Hippocampal formation (tissue), 2 donors: ENCODE measurements around the gene DDAH2.

Experiments used
- DNase-seq, 2 donors: peaks; one replicate each; lab custom pipeline; 2025; lab: John Stamatoyannopoulos, UW

DDAH2 gene

GRCh38 chr6:31728767-31729514 lies at the start of gene DDAH2:
Gene DDAH2, minus strand, starts transcription at chr6:31729299. Its CDS starts 138 bp downstream, at chr6:31729161.
- DNase-seq = no peak

GRCh38 chr6:31778193-31778592 lies 49.1 kb upstream of the DDAH2 start:
- no peak for DNase-seq

GRCh38 chr6:31777667-31778050 lies 48.6 kb upstream of the DDAH2 start:
- DNase-seq = no peak

GRCh38 chr6:31776989-31777666 lies 48.0 kb upstream of the DDAH2 start, which contains the start of gene VWA7:
Gene VWA7, minus strand, starts transcription at chr6:31777328. Its CDS starts 549 bp downstream, at chr6:31776779.
- DNase-seq = no peak

GRCh38 chr6:31776485-31776988 lies 47.4 kb upstream of the DDAH2 start:
- no peak for DNase-seq

GRCh38 chr6:31775633-31776484 lies 46.8 kb upstream of the DDAH2 start:
- DNase-seq = no peak

GRCh38 chr6:31775184-31775583 lies 46.1 kb upstream of the DDAH2 start:
- DNase-seq = no peak

- no peak for DNase-seq
Measured at GRCh38 chr6:31771992-31772358, 42.9 kb upstream of the DDAH2 start.

- DNase-seq = no peak
Measured at GRCh38 chr6:31770860-31771259, 41.8 kb upstream of the DDAH2 start.

GRCh38 chr6:31769684-31770371 lies 40.7 kb upstream of the DDAH2 start:
- DNase-seq = no peak

- DNase-seq = no peak
Measured at GRCh38 chr6:31768363-31769257, 39.5 kb upstream of the DDAH2 start.

GRCh38 chr6:31767096-31767645 lies 38.1 kb upstream of the DDAH2 start:
- no peak for DNase-seq

- DNase-seq = no peak
Measured at GRCh38 chr6:31765910-31766794, 37.1 kb upstream of the DDAH2 start.

GRCh38 chr6:31765559-31765909 lies 36.4 kb upstream of the DDAH2 start:
- DNase-seq = no peak

GRCh38 chr6:31764198-31764597 lies 35.1 kb upstream of the DDAH2 start:
- no peak for DNase-seq

- DNase-seq = no peak
Measured at GRCh38 chr6:31763619-31763940, 34.5 kb upstream of the DDAH2 start.

- no peak for DNase-seq
Measured at GRCh38 chr6:31762878-31763618, 33.9 kb upstream of the DDAH2 start.

- DNase-seq = no peak
Measured at GRCh38 chr6:31762356-31762755, 33.3 kb upstream of the DDAH2 start, which contains the start of gene SAPCD1. Gene SAPCD1, plus strand, starts transcription at chr6:31762656. Its CDS starts 399 bp downstream, at chr6:31763055.

GRCh38 chr6:31761343-31761742 lies 32.2 kb upstream of the DDAH2 start:
- no peak for DNase-seq
